GM23248 (cell line): ENCODE measurements around the gene TRIM9.

Experiments used
- EZH2 ChIP-seq: fragments of 200-600 bp; sonication (generic); IDR thresholded peaks from 2 replicates; pipeline ENCODE4 v1.6.1; 2018; ENCODE audit warnings: antibody characterized with exemption, mild to moderate bottlenecking; ENCODE audit not compliant: insufficient read depth, poor library complexity, severe bottlenecking
- EZH2phosphoT487 ChIP-seq: fragments of 200-600 bp; sonication (generic); IDR thresholded peaks from 2 replicates; pipeline ENCODE4 v1.6.1; 2018; ENCODE audit warnings: antibody characterized with exemption, moderate library complexity, mild to moderate bottlenecking, low read depth; ENCODE audit not compliant: insufficient read depth

DNA sequence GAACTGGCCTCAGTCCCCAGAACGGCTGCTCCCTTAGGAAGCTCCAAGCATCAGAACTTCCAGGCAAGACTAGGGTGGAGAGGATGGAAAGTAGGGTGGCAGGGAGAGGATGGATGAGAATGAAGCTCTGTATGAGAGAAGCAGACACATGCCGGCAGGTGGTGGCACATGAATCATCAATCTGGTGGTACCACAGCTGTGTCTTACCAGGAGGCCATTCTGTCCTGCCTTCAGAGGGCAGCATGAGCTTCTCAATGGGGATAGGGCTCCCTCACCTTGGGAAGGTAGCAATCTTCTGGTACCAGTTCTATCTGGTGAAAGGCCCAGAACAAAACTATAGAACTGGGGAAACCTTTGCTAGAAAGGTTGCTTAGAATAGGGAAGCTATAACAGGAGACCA is 95.2 kb downstream of the TRIM9 start:
- no peak for TF ChIP-seq EZH2
- no peak for TF ChIP-seq EZH2phosphoT487
